ENCODE results near the gene AHCYL2.

AHCYL2 gene

GRCh38 chr7:129278688-129279087, 53.9 kb downstream of the AHCYL2 start:
- no peak for TF ChIP-seq EZH2phosphoT487 (IDR thresholded peaks at IDR 0.05; ENCODE audit: borderline replicate concordance, low read length)
- TF ChIP-seq CTCF (IDR thresholded peaks at IDR 0.05; ENCODE audit: low read depth, low read length, poor library complexity, severe bottlenecking): no peak
- no peak overlapping the region for H3K4me3 ChIP-seq (ENCODE audit: low read length)
- no peaks in the 10 kb centered on the region for H3K27me3 ChIP-seq (ENCODE audit: control insufficient read depth, low read length)
- H3K27ac ChIP-seq (ENCODE audit: low read depth, low read length): no peak overlapping the region
- H3K79me2 ChIP-seq (ENCODE audit: control insufficient read depth, low read length): no peaks in the 10 kb centered on the region
- peaks cover 6% of the 10 kb centered on the region; the same call in 1 of the 2 replicates for H3K9me3 ChIP-seq (ENCODE audit: control insufficient read depth, insufficient read depth, low read length)
- H3F3A ChIP-seq (ENCODE audit: control insufficient read depth, insufficient read depth): peaks cover 9% of the 10 kb centered on the region; the same call in 1 of the 2 replicates
- no peaks in the 10 kb centered on the region for H3K9me2 ChIP-seq (replicated peaks; ENCODE audit: control insufficient read depth, low read length)
- H4K20me1 ChIP-seq (ENCODE audit: control insufficient read depth, insufficient read depth, low read depth, low read length): no peaks in the 10 kb centered on the region
- peaks cover 7% of the 10 kb centered on the region; the same call in 1 of the 2 replicates for H3K36me3 ChIP-seq (ENCODE audit: control insufficient read depth, low read length)
- no peaks in the 10 kb centered on the region for H3K4me1 ChIP-seq (ENCODE audit: control insufficient read depth, low read length)
- no peak overlapping the region for H3K4me2 ChIP-seq (ENCODE audit: low read length)

GRCh38 chr7:129279757-129280156, 54.9 kb downstream of the AHCYL2 start:
- no peak overlapping the region for H3K4me3 ChIP-seq (ENCODE audit: low read length)
- H3F3A ChIP-seq (ENCODE audit: control insufficient read depth, insufficient read depth): peaks cover 9% of the 10 kb centered on the region; the same call in 1 of the 2 replicates
- no peaks in the 10 kb centered on the region; the same call in 1 of the 2 replicates for H3K36me3 ChIP-seq (ENCODE audit: control insufficient read depth, low read length)
- H4K20me1 ChIP-seq (ENCODE audit: control insufficient read depth, insufficient read depth, low read depth, low read length): no peaks in the 10 kb centered on the region
- H3K27ac ChIP-seq (ENCODE audit: low read depth, low read length): no peak overlapping the region
- no peaks in the 10 kb centered on the region for H3K9me3 ChIP-seq (ENCODE audit: control insufficient read depth, insufficient read depth, low read length)
- no peaks in the 10 kb centered on the region for H3K9me2 ChIP-seq (replicated peaks; ENCODE audit: control insufficient read depth, low read length)
- H3K79me2 ChIP-seq (ENCODE audit: control insufficient read depth, low read length): no peaks in the 10 kb centered on the region
- H3K4me1 ChIP-seq (ENCODE audit: control insufficient read depth, low read length): no peaks in the 10 kb centered on the region
- no peak overlapping the region for H3K4me2 ChIP-seq (ENCODE audit: low read length)
- TF ChIP-seq CTCF (IDR thresholded peaks at IDR 0.05; ENCODE audit: low read depth, low read length, poor library complexity, severe bottlenecking) (no peak), EZH2phosphoT487 (IDR thresholded peaks at IDR 0.05; ENCODE audit: borderline replicate concordance, low read length) (no peak)
- H3K27me3 ChIP-seq (ENCODE audit: control insufficient read depth, low read length): no peaks in the 10 kb centered on the region

- H3K27me3 ChIP-seq (ENCODE audit: control insufficient read depth, low read length): no peaks in the 10 kb centered on the region
- no peaks in the 10 kb centered on the region for H3K9me3 ChIP-seq (ENCODE audit: control insufficient read depth, insufficient read depth, low read length)
- no peaks in the 10 kb centered on the region for H3K9me2 ChIP-seq (replicated peaks; ENCODE audit: control insufficient read depth, low read length)
- no peak overlapping the region for H3K4me3 ChIP-seq (ENCODE audit: low read length)
- no peak overlapping the region for H3K27ac ChIP-seq (ENCODE audit: low read depth, low read length)
- H4K20me1 ChIP-seq (ENCODE audit: control insufficient read depth, insufficient read depth, low read depth, low read length): no peaks in the 10 kb centered on the region
- no peak overlapping the region for H3K4me2 ChIP-seq (ENCODE audit: low read length)
- no peaks in the 10 kb centered on the region for H3K79me2 ChIP-seq (ENCODE audit: control insufficient read depth, low read length)
- H3K36me3 ChIP-seq (ENCODE audit: control insufficient read depth, low read length): no peaks in the 10 kb centered on the region
- H3F3A ChIP-seq (ENCODE audit: control insufficient read depth, insufficient read depth): peaks cover 9% of the 10 kb centered on the region; the same call in 1 of the 2 replicates
- no peaks in the 10 kb centered on the region for H3K4me1 ChIP-seq (ENCODE audit: control insufficient read depth, low read length)
- TF ChIP-seq EZH2phosphoT487 (IDR thresholded peaks at IDR 0.05; ENCODE audit: borderline replicate concordance, low read length) (no peak), CTCF (IDR thresholded peaks at IDR 0.05; ENCODE audit: low read depth, low read length, poor library complexity, severe bottlenecking) (no peak)
These were observed 56.3 kb downstream of the AHCYL2 start for GRCh38 chr7:129281163-129281562.
